Activated CD4-positive, alpha-beta T cell treated with anti-CD3 and anti-CD28 coated beads, Interleukin-2, Interleukin-6, amounts not matched to agents 100 ng/mL and 50 ng/mL, durations not matched to agents 16 hours and 8 hours (primary cell): Measurements from ENCODE around the gene STPG4.

ENCODE experiments used
- DNase-seq: peaks from one replicate; pipeline ENCODE4 v3.0.0-alpha.2; 2020

Gene STPG4

DNA sequence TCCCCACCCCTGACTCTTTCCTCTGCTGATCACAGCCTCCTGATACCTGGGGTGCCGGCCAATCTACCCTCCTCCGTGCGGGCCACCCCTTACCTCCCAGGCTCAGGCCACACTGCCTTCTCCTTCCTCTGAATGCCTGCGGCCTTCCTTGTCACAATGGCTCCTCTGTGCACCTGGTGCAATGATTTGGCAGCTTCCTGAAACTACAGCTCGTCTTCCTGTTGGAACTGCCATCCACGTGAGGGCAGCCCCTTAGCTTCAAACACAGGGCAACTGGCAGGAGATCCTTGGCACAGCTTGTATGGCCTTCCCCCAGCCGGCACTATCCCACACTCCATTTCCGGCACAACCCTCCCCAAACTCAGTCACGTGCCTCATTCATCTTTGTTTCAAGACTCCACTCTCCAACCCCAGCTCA lies 69.0 kb downstream of the STPG4 start:
- DNase-seq: no peak

DNA sequence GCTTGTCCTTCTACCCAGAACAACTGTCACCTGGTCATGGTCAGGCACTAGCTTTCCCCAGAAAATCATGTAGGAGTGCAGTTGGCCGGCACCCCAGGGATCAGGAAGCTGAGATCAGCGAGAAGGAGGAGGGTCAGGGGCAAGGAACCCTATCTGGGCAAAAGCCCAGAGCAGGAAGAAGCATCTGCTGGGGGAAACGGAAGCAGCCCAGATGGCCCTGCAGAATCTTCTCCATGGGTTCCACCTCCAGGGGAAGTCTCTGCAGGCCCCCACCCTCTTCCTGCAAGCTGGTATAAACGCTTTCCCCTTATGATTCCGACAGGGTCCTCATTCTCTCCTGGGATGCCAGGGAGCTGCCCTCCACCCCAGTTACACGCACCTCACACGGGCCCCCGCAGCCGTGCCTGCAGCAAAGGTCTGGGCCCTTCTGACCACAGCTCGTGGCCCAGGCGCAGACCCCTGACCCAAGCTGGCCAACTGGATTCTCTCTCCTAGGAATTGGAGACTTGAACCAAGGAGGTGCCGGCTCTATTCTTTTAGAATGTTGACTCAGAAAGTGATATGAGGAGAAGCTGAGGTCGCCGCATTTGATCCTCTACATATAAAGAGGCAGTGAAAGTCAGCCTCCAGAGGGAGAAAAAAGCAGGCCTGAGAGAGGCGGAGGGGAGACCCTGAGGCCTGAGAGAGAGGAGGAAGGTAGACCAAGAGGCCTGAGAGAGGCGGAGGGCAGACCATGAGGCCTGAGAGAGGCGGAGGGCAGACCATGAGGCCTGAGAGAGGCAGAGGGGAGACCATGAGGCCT lies 71.0 kb downstream of the STPG4 start:
- DNase-seq: no peak

DNA sequence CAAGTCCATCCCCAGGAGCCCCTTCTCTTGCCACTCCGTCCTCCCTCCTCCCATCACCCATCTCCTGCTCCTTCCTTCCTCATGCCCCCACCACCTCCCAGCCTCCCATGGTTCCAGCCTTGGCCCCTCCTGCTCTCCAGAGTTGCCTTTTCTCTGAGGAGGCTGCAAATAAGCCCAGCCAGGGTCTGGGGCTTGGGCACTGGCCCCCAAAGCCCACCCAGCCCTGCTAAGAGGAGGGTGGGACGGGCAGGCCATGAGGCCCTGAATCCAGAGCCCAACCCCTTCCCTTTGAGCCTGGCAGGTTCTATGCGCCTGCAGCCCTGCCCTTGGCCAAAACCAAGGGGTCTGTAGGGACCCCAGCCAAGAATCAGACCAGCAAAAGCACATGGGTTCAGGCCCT lies 71.6 kb downstream of the STPG4 start:
- DNase-seq: no peak

DNA sequence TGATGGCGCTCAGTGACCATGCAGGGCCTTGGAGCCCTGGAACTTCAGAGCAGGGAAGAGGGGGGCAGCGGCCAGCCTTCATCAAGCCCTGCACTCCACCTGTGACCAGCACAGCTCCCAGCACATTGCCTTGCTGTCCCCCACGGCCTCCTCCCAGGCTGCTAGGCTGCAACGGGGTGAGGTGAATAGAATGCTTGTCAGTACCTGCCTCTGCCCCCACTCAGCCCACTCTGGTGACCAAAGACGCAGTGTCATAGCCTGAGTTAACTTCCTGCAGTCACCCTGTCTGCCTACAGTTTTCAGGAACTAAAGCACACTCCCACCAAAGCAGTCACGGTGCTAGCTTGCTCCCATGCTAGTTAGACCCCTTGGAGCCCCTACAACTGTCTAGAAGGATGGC lies 72.1 kb downstream of the STPG4 start:
- no peak for DNase-seq

DNA sequence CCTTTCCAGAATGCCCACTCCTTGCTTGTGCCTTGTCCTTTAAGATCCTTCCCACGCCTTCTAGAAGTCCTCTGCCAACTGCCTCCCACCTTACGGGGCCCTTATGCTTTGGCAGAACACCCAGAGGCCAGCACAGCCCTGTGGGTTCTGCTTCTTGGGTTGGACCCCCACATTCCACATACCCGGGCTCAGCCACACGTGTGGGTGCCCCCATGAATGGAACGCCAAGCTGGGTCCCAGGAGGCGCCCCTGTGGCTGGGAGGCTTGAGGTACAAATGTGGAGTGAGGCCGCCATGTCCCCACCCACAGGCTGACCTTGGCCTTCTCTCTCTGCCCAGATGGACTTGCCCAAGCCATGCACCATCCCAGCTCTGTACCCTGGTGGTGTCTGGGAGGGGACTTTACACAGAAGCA lies 74.2 kb downstream of the STPG4 start:
- DNase-seq: no peak

DNA sequence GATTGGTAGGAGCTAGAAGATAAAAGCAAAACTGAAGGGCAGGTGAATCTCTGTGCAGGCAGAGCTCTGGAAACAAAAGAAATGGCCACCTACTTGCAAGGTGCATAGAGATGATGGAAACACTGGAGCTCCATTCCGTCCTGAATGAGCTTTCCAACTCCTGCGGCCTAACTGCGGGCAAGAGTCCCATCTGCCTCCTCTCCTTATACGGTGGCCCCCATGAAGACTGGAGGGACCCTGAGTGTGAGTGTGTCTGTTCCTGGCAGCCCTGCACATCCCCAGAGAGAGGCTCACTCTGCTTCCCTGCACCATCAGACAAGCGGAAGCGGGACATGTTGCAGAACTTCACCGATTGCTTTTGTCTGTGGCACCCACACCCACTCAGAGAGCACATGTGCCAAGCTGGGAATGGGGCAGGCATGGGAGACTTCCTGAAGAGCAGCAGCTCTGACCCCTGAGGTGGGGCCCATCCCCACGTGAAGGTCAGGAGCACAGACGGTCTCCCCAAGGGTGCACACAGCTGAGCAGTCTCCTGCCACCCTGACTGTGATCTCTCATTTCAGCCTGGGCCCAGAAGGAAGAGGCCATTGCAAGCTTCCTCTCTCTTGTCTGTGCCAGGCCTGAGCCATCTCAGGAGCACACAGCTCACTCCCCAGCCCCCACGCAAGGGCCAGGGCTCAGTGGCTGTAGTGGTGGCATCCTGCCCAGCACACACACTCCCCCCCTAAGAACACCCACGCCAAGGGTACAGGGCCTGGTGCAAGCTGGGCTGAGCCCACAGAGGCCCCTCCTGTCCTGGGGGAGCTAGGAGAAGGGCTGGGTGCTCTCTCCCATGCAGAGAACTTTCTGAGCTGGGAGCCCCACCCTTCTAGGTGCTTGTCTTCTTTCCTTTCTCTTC lies 75.3 kb downstream of the STPG4 start:
- DNase-seq: no peak

DNA sequence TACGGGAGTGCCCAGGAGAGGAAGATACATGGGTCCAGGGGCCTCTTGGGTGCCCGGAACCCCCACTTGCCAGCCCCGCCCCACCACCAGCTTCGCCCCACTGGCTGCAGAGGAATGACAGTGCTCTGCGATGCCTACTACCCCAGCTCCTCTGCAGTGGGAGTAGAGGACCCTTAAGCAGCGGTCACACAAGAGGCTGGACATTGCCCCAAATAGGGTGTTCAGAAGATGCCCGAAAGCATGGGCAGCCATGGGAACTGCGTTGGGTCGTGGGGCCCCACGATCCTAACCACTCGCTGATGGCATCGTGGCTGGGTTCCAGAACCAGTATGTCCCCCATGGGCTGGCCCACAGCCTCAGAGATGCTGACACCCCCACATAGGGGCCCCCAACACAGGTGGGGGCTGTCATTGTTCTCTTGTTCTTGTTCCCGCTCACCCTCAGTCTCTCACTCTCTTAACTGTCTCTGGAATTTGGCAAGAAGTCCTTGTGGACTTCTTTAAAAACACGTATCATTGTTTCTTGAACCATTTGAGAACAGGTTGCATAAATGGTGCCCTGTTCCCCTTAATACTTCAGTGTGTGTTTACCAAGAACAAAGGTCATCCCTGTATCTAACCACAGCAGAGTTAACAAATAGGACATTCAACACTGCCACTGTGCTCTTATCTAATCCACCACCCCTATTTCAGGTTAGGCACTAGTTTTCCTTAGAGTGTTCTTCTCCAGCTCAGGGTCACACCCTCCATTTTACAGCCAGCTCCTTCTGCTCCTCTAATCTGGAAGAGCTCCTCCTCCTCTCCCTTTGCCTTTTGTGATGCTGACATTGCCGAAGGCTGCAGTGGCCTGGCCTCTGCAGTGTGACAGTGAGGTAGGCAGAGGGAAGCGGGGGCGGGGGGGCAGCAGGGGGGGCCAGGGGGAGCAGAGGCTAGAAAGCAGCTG lies 76.3 kb downstream of the STPG4 start:
- no peak for DNase-seq

DNA sequence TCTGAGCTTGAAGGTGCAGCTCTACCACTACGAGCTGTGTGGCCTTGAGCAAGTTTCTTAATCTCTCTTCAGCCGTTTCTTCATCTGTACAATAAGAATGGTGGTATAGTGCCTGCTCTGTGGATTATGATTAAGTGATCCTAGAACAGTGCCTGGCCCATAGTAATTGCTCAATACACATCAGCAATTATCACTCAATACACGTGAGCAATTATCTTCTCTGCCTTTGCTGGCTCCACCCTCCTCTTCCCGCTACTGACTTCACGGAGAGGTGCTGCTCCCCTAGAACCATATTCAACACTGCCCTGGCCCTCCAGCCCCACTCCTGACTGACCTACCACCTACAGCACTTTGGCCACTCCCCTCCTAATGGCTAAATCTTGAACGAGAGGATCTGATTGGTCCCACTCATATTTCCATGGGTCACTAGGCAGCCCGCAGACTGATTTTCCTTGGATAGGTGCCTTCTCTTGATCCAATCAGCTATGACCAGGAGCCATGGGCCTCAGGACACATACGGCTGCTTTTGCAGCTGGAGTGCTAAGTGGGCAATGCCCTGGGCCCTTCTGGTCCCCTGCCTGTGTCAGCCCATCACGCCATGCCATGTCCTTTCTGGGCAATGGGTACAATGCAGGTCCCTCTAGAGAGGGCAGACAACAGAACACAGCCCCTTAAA lies 77.5 kb downstream of the STPG4 start:
- no peak for DNase-seq

DNA sequence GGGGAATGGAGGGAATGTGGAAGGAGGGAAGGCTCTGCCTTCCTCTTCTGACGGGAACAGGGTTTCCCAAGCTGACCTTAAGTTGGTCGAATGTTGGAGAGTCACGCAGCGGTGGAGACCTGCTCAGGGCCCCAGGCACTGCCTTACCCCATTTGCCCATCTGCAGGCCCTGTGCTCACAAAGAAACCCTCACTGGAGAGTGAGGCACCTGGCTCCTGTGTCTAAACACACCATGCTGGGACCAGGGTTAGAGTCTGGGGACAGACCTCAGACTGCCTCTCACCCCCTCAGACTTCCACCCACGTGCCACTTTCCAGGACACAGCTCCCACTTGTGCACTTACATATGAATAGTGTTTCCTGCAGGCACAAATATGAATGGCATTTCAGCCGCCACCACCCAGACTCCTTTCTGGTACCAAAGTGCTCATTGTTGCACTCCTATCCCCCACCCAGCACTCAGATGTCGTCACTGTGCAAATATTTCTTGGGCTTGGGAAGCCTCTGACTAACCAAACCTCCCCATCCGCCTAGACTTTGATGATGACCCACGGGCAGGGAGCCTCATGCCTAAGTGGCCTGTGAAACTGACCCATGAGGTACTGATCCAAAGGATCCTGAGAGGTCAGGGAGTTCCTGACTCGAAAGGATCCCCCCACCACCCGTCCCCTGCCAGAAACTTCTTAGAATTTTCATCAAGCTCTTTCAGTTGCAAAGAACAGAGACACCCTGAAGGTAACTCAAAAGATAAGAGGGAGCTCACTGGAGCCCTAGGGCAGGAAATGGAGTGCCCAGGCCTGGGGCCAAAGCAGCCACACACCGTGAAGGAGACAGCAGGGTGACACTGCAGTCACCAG lies 78.3 kb downstream of the STPG4 start:
- DNase-seq: no peak

DNA sequence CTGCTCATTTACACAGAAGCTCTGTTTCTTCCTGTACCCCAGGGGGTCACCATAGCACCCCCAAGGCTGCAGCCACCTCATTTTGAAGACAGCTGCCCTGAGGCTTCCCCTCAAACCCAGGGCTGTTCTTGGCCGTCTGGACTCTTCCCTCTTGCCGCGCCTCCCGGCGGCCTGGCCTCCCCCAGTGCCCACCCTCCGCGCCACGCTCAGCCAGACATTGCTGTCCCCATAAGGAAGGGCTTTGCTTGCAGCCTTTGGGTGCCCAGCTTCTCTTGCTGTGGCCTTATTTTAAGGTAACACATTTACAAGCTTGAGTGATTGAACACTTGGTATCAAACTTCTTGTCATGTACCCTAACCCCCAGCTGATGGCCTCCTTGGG lies 79.0 kb downstream of the STPG4 start:
- no peak for DNase-seq

DNA sequence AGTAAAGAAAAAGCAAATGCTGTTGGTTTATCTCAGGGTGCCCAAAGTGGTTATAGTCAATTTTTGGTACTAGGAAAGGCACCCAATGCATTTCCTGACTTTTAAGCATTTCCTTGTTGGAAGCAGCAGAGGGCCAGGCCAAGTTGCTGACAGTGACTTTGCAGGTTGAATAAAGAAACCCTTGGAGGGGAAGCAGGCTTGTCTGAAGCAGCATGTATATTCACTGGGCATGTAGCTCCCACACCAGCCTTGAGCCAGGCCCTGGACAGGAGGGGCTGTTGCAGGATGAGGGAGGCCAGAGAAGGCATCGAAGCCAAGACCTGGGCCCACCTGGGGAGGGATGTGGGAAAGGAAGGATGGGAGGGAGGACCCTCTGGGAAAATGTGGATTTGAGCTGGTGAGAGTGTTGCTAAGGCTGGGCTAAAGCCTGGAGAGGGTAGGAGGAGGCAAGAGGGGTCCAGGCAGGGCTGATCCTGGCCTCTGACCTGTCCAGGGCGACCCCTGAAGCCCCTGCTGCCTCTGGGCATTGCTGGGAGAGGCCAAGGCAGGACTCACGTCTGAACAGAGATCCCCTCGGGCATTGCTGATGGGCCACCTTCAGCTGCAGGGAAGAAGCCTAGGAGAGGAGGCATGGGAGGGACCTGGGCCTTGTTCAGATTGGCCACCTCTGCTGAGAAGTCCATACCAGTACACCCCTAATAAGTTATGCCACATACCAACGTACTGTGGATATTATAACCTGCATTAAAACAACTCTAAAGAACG lies 79.6 kb downstream of the STPG4 start:
- no peak for DNase-seq

DNA sequence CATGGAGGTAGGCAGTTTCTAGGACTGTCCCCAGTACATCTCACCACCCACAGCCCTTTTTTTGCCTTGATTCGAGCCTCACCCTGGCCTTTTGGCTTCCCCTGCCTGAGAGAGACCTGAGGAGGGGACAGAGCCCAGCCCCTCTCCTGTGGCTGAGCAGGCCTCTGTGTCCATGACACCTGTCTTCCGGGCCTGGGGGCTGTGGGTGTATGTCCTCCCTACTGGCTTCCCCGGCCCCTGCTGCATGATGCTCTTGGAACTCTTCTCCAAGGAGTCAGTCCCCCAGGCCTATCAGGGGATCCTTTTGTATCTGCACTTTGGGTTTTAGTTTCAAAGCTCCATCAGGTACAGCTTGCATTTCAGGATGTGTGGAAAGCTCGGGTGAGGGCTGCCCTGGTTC lies 80.4 kb downstream of the STPG4 start:
- DNase-seq: no peak

DNA sequence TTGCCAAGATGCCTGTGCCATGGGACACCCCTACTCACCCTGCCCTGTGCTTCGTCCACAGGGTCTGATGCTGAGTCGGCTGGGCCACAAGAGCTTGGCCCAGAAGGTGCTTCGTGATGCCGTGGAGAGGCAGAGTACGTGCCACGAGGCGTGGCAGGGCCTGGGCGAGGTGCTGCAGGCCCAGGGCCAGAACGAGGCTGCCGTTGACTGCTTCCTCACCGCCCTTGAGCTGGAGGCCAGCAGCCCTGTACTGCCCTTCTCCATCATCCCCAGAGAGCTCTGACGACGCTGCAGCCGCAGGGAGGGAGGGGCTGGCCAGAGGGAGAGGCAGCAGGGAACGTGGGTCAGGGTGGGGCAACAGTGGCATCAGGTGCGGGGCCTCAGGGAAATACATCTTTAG lies 81.5 kb downstream of the STPG4 start:
- no peak for DNase-seq

DNA sequence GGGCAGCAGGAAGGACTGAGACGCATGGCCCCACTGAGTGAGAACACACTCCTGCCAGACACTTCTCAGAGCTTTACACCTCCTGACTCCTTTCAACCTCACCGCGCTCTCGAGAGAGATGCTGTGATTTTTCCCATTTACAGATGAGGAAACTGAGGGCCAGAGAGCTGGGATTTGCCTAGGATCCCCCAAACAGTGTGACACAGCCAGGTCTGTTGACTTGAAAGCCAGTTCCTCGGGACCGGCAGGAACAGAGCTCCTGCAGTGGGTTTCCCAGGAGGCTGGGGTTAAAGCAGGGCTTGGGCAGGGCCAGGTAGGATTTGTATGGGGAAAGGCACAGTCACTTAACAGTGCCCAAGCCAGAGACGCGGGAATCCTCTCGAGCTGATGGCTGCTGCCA lies 81.9 kb downstream of the STPG4 start:
- DNase-seq: no peak

DNA sequence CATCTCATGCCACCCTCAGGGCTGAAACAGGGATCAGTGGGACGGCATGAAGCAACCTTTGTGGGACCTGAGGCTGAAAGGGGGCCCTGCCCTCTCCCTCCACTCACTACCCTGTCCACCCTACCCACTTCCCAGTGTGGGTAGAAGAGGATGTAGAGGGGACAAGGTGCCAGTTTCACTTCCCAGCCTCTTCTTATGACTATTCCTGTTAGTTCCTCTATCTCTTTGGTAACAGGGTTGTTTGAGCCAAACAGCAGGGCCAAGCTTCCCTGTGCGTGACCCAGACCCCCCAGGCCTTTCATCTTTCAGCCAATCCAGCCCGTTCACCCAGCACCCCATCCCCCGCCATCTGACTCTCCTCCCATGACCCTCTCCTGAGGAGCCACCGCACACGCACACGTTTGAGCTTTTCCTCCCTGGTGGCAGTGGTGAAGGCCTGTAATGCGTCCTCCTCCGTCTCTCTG lies 82.3 kb downstream of the STPG4 start:
- DNase-seq: no peak

DNA sequence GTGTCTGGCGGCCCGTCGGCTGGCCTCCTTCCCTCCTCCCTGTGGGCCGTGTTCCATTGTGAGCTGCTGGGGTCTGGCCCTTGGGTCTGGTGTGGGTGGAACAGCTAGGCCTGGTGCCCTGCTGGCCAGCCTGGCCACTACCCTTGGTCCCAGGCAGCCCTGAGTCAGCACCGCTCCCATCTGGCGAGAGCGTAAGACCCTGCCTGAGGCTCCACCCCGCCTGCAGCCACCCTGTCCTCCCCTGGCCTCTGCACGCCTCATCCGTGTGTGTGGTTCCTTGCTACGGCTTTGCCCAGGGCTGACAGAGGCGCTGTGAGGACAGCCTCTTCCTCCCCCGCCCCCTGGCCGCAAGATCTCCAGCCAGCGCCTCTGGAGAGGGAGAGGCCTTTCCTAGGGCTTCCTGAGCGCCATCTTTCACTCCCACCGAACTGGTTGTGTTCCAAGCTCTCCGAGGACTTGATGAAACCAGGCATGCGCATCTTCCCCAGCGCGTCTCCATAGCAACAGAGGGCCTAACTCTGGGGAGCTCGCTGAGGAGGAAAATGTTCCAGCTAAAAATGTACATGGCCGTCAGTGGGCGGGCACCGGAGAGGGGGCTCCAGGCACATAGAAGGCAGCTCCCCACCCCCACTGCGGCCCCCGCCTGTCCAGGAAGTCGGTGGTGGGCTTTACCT lies 83.0 kb downstream of the STPG4 start:
- DNase-seq: no peak

DNA sequence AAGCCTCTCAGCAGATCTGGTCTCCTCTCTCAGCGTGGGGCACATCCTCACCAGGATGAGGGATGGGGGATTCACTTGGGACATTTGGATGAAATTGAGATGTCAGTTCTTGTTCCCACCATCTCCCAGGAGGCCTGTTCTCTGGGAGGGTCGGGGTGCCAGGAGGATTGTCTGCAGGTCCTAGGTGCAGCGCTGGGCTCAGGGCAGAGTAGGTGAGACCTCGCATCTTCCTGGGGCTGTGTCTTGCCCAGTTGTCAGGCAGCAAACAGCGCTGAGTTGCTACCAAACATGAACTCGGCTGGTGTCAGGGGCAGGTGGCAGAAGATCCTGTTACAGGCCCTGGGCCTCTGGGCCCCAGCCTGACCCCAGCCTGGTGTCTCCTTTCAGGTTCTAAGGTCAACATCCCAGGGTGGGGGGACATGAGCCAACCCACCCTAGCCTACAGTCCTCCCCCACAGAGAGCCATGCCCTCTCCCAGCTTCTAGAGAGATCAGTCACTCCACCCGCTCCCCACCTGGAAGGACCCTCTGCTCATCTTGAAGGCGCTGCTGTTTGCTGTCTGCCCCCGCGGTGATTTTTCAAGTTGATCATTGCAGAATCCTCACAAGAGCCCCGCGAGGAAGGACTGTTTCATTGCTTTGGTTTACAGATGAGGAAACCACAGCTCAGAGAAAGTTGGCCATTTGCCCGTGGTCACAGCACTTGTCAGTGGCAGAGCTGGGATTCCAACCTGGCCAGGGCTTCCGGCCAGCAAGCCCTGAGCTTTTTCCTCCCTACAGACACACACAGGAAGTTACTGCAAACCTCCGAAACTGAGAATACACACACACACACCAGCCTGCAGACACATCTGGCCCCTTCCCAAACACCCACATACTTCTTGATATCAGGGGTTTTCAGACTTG lies 83.9 kb downstream of the STPG4 start:
- peak; percentile 68 for DNase-seq

DNA sequence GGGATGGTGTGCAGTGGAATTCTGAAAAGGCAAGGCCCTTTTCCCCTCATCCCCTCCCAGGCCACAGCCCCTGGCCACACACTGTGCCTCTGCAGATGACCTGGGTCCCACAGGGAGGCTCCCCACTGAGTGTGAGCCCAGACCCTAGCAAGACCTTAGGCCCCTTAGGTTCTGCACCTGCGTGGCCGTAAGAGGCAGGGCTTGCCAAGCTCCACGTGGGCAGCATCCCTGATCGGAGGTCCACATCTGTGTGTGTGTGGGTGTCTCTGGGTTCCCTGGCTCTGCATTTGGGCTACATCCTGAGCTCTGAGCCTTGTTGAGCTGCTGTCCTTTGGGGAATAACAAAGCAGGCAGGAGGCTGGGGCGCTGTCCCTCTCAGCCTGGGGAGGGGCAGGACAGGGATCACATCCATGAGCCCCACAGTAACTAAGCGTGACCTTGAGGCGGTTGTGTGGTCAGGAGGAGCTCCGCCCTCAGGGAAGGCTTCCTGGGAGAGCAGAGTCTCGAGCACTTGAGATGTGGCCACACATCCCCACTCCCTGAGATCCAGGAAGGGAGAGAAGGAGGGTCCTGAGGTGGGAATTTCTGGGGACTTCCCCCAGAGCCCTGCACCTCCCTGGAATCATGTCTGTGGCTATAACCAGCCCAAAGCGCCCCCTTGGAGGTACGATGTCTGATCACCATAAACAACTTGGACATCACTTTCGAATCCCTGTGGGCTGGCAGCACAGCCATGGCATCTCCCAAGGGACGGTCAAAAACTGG lies 84.8 kb downstream of the STPG4 start:
- DNase-seq: no peak
